Left ventricle myocardium inferior (tissue), 1 donor: ENCODE measurements around the gene TRNT1. TPM values are rescaled to one million over a fixed set of nuclear protein-coding genes. Genes with fewer than 3 reads are reported as not detected.

ENCODE experiments used
- DNase-seq: peaks from one replicate; pipeline ENCODE4 v3.0.0-alpha.2; 2020
- H3K27ac ChIP-seq: fragments of 200-600 bp; replicated peaks from 2 replicates; pipeline ENCODE4 v1.8.0; 2021
- H3K27me3 ChIP-seq: fragments of 200-600 bp; 2 replicates; pipeline ENCODE4 v1.8.0; 2021; ENCODE audit warnings: low read depth
- H3K36me3 ChIP-seq: fragments of 200-600 bp; 2 replicates; pipeline ENCODE4 v1.8.0; 2021
- H3K4me1 ChIP-seq: fragments of 200-600 bp; 2 replicates; pipeline ENCODE4 v1.8.0; 2021
- H3K4me3 ChIP-seq: fragments of 200-600 bp; 2 replicates; pipeline ENCODE4 v1.8.0; 2021; ENCODE audit warnings: mild to moderate bottlenecking, moderate library complexity
- H3K9me3 ChIP-seq: fragments of 200-600 bp; replicated peaks from 2 replicates; pipeline ENCODE4 v1.8.0; 2021
- intact Hi-C: fragments of 100-400 bp; cut with micrococcal nuclease; formaldehyde crosslinking; loops from one replicate; pipeline ENCODE4 v1.11.0; 2022
- total RNA-seq: library from RNA; stranded (reverse); fragmentation: NEBNext Ultra II Directional; extraction: Animal tissue kit (Norgen Biotek cat#: 25700); gene quantifications from one replicate; pipeline ENCODE4 v1.2.1, GENCODE V29; 2021
- TF ChIP-seq, protein P1 (sequence below): fragments of 200-600 bp; IDR thresholded peaks from 2 replicates; pipeline ENCODE4 v1.8.0; 2021; ENCODE audit warnings: antibody characterized with exemption, mild to moderate bottlenecking, borderline replicate concordance
- donor health status: DM: no; HTN: yes; CAD: no; lungs with severe emphysema.

Gene TRNT1
- total RNA-seq, 1 donor from 2014 or later: 14.6 TPM

DNA sequence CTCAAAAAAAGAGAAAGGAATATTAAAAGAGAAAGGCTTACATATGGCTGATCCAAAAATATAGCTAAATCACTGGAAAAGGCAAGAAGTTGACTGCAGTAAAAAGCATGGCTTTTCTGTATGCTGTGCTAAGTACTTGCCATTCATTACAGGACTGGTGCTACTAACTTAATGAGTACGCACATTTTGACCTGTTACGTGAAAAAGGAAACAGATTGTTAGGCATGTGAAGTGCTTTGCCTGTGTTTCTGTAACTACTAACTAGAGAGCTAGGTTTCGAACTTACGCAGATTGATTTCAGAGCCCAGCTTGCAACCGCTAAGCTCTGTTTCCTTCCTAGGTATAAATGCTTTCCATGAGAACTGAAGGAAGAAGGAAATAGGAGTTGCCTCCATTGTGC lies 2.8 kb downstream of the TRNT1 start:
- peaks cover 42% of the 10 kb centered on the region for H3K4me1 ChIP-seq
- DNase-seq: no peak
- no peak overlapping the region for H3K27ac ChIP-seq
- intact Hi-C loops: no loop called here
- TF ChIP-seq, protein P1, sequence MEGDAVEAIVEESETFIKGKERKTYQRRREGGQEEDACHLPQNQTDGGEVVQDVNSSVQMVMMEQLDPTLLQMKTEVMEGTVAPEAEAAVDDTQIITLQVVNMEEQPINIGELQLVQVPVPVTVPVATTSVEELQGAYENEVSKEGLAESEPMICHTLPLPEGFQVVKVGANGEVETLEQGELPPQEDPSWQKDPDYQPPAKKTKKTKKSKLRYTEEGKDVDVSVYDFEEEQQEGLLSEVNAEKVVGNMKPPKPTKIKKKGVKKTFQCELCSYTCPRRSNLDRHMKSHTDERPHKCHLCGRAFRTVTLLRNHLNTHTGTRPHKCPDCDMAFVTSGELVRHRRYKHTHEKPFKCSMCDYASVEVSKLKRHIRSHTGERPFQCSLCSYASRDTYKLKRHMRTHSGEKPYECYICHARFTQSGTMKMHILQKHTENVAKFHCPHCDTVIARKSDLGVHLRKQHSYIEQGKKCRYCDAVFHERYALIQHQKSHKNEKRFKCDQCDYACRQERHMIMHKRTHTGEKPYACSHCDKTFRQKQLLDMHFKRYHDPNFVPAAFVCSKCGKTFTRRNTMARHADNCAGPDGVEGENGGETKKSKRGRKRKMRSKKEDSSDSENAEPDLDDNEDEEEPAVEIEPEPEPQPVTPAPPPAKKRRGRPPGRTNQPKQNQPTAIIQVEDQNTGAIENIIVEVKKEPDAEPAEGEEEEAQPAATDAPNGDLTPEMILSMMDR: no peak
- peaks cover 24% of the 10 kb centered on the region for H3K36me3 ChIP-seq
- no peaks in the 10 kb centered on the region for H3K27me3 ChIP-seq
- no peaks in the 10 kb centered on the region for H3K9me3 ChIP-seq
- no peak overlapping the region for H3K4me3 ChIP-seq

DNA sequence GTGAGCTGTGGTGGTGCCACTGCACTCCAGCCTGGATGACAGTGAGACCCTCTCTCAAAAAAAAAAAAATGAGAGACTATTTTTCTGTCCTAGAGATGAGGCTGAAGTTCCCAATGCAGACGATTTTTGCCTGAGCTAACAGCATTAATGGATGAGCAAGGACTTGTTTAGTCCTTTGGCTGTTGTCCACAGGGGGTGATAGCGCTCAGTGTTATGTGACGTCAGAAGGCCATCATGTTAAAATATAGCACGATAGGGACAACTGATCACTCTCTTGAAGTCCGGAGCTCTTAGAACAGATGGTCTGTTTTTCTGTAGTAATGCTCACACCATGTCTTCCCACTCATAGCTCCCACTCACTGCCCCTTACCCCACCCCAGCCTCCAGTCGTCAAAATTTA lies 6.8 kb downstream of the TRNT1 start:
- H3K27me3 ChIP-seq: no peaks in the 10 kb centered on the region
- no peaks in the 10 kb centered on the region for H3K9me3 ChIP-seq
- no peak for DNase-seq
- no peak overlapping the region for H3K27ac ChIP-seq
- TF ChIP-seq, protein P1: no peak
- intact Hi-C loops: no loop called here
- H3K4me3 ChIP-seq: no peak overlapping the region
- H3K4me1 ChIP-seq: peaks cover 16% of the 10 kb centered on the region
- H3K36me3 ChIP-seq: peaks cover 40% of the 10 kb centered on the region

DNA sequence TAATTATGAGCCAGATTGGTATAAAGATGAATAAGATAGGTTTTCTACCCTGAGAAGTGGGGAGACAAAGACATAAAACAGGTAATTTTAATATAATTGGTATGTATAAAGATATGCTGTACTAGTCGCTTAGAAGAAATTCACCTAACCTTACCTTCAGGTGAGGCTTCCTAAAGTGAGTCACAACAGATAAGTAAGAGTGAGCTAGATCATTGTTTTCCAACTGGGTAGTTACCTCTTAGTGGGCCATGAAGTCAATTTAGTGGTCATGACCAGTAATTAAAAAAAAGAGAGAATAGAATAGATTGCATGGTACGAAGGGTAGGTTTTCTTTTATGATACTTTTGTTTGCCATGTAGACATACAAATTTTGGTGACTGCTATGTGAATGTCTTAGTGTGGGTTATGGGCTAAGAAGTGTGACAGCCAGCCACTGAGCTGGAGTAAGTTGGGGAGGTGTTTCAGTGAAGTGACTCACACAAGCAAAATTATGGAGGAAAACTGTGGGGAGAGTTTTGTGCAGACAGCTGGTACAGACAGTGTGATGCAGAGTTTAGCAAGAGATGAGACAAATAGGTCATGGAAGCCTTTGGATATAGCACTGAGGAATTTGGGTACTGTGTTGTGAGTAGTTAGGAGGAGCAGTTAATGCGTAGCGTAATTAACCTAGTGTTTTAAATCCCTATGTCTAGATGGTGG lies 8.2 kb downstream of the TRNT1 start:
- H3K36me3 ChIP-seq: peaks cover 41% of the 10 kb centered on the region
- TF ChIP-seq, protein P1: no peak
- no peak overlapping the region for H3K4me3 ChIP-seq
- DNase-seq: no peak
- peaks cover 4% of the 10 kb centered on the region for H3K4me1 ChIP-seq
- intact Hi-C loops: no loop called here
- no peaks in the 10 kb centered on the region for H3K9me3 ChIP-seq
- H3K27ac ChIP-seq: no peak overlapping the region
- no peaks in the 10 kb centered on the region for H3K27me3 ChIP-seq

DNA sequence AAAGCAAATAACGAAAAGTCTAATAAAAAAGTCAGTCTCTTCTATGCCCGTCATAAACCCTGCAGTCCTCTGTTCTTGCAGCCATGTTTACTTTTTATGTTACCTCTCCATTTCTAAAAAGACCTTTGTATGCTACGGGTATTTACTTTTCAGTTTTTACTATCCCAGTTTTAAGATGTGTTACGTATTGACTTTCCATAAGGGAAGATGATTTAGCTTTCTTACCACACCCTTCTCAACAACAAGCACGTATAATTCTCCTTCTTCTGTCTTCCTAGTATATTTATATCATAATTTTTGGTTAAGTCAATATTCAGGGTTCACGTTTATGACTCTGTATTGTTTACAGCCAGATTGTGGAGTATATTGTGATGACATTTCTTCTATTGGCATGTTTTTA lies 10.8 kb downstream of the TRNT1 start:
- H3K36me3 ChIP-seq: peaks cover 55% of the 10 kb centered on the region
- H3K9me3 ChIP-seq: no peaks in the 10 kb centered on the region
- no peaks in the 10 kb centered on the region for H3K27me3 ChIP-seq
- no peak overlapping the region for H3K4me3 ChIP-seq
- intact Hi-C loops: no loop called here
- TF ChIP-seq, protein P1: no peak
- no peaks in the 10 kb centered on the region for H3K4me1 ChIP-seq
- DNase-seq: no peak
- H3K27ac ChIP-seq: no peak overlapping the region

DNA sequence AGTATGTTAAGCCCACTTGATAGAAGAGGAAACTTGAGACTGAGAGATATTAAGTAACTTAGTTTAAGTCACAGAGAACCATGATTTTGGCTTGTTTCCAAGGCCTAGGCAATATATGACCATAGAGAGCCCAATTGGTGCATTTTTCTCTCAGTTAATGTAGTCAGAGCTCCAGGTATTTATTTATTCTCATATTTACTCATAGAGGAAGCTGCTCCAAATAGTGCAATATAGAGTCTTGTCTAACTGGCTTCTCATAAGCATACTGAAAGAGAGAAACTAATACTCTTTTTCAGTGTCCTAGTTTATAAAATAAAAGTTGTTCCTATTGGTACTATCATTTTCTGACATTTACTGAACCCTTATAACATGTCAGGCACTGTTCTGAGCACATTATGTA lies 15.2 kb downstream of the TRNT1 start:
- peaks cover 96% of the 10 kb centered on the region for H3K36me3 ChIP-seq
- no peaks in the 10 kb centered on the region for H3K9me3 ChIP-seq
- TF ChIP-seq, protein P1: no peak
- no peaks in the 10 kb centered on the region for H3K27me3 ChIP-seq
- no peak for DNase-seq
- H3K4me1 ChIP-seq: no peaks in the 10 kb centered on the region
- intact Hi-C loops: no loop called here
- H3K4me3 ChIP-seq: no peak overlapping the region
- H3K27ac ChIP-seq: no peak overlapping the region
